HuH-7.5 (cell line): ENCODE data around the gene FHAD1.
"Not testable (repeated sequence)": the region's sequence is repeated elsewhere in the genome, so short reads cannot be mapped to it uniquely, and the experiment has no call there.

Experiments
- DNase-seq: peaks from one replicate; pipeline ENCODE4 v3.0.0; 2011; ENCODE audit warnings: low spot score

Gene FHAD1

DNA sequence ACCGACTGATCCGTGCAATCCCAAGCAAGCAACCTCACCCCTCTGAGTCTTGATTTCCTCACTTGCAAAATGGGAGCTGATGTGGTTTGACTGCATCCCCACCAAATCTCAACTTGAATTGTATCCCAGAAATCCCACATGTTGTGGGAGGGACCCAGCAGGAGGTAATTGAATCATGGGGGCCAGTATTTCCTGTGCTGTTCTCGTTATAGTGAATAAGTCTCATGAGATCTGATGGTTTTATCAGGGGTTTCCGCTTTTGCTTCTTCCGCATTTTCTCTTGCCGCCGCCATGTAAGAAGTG lies 58.4 kb downstream of the FHAD1 start:
- no peak for DNase-seq

DNA sequence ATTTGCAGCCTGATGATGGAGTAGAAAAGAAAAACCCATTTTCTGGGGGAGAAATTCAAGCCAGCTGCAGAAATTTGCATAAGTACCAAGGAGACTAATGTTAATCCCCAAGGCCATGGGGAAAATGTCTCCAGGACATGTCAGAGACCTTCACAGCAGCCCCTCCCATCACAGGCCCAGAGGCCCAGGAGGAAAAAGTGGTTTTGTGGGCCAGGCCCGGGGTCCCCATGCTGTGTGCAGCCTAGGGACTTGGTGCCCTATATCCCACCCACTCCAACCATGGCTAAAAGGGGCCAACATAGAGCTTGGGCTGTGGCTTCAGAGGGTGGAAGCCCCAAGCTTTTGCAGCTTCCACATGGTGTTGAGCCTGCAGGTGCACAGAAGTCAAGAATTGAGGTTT lies 59.3 kb downstream of the FHAD1 start:
- DNase-seq: not testable (repeated sequence)

DNA sequence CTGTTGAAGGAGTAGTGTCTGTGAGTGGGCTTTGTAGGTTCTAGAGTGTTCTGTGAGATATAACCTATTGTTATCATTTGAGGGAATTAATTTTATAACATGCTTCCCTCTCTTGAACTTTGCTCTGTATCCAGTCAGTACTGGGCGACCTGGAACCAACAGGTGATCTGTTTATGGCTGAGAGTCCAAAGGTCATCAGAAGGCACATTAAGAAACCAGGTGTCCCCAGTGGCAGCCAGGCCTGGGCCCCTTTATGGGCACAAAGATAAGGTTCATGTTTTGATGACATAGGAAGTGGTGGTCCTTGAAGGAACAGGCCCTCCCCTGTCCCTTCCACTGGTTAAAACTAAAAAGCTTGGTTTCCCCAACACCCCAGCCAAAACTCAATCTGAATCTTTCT lies 61.1 kb downstream of the FHAD1 start:
- DNase-seq: no peak

DNA sequence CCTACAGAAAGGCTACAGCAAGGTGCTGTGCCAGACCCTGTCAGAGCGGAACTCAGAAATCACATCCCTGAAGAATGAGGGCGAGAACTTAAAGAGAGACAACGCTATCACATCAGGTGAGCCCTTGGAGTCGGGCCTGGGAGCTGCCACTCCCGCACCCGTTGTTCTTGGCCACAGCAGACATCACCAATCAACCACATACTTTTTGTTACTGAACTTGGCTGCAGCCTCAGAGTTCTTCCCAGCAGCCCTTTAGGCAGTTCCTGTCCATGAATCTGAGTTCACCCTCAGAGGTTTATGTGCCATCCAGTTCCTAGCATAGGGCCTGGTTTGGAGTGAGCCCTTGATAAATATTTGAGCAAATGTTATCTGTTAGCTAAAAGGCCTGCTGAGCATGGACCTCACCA lies 61.6 kb downstream of the FHAD1 start:
- DNase-seq: no peak

DNA sequence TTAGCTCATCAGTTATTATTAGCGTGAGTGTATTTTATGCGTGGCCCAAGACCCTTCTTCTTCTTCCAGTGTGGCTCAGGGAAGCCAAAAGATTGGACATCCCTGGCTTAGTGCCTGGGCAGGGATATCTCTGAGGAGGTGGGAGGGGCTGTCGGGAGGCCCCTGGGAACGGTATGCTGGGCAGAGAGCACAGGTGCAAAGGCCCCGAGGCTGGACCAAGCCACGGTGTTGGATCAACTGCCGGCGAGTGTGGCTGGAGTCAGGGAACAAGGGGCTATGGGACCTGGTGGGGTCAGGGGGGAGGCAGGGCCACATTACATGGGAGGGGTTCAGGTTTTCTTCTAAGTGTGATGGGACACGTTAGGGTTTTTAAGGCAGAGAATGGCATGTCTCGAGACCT lies 62.7 kb downstream of the FHAD1 start:
- DNase-seq: no peak

GRCh38 chr1:15310544-15310943 lies 63.5 kb downstream of the FHAD1 start:
- no peak for DNase-seq

DNA sequence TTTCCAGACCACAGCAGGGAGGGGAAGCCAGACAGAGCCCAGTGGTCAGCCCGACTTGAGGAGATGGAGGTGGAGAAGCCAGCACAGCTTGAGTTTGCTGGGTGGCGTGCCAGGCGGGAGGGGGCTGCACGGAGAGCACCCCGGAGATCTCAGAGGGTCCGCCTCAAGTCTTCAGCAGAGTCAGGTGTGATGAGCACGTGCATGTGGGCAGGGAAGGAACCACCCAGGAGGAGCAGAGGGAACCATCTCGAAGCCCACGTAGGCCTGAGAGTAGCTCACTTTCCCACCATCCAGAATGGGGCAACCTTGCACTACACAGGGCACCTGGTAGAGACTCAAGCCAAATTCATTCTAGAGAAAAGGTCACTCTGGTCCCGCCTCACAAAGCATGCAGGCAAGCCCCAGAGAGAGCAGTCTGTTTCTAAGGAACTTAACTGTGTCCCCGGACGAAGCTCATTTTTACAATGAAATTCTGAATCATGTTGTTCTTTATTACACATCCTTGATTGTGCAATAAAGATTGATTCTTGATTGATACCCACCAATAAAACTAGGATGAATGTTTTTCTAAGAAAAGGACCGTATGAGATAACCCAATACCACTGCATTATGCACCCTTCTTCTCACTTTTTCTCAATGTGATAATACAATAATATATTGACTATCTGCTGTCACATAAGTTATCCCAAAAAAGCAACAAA lies 64.2 kb downstream of the FHAD1 start:
- DNase-seq: no peak

- DNase-seq: no peak
Observed at GRCh38 chr1:15311880-15312279, 64.9 kb downstream of the FHAD1 start.

- DNase-seq: no peak
Observed at GRCh38 chr1:15312626-15313411, 65.8 kb downstream of the FHAD1 start.

GRCh38 chr1:15314328-15315281 lies 67.6 kb downstream of the FHAD1 start:
- DNase-seq: no peak

GRCh38 chr1:15315815-15316214 lies 68.8 kb downstream of the FHAD1 start:
- DNase-seq: no peak

GRCh38 chr1:15316510-15316909 lies 69.5 kb downstream of the FHAD1 start:
- no peak for DNase-seq

GRCh38 chr1:15320267-15320666 lies 73.2 kb downstream of the FHAD1 start:
- DNase-seq: no peak

DNA sequence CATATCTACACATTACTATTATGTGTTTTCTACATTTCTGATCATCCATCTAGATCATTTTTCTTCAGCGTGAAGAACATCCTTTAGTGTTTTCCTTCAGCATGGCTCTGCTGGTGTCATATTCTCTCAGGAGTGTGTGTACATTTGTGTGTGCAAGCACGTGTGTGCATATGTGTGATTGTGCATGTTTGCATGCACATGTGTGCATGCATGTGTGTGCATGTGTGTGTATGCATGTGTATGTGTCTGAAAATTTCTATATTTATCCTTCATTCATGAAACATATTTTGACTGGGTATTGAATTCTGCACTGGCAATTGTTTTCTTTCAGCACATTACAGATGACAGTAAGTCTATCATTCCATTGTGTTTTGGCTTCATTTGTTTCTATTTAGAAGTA lies 74.6 kb downstream of the FHAD1 start:
- DNase-seq: no peak

DNA sequence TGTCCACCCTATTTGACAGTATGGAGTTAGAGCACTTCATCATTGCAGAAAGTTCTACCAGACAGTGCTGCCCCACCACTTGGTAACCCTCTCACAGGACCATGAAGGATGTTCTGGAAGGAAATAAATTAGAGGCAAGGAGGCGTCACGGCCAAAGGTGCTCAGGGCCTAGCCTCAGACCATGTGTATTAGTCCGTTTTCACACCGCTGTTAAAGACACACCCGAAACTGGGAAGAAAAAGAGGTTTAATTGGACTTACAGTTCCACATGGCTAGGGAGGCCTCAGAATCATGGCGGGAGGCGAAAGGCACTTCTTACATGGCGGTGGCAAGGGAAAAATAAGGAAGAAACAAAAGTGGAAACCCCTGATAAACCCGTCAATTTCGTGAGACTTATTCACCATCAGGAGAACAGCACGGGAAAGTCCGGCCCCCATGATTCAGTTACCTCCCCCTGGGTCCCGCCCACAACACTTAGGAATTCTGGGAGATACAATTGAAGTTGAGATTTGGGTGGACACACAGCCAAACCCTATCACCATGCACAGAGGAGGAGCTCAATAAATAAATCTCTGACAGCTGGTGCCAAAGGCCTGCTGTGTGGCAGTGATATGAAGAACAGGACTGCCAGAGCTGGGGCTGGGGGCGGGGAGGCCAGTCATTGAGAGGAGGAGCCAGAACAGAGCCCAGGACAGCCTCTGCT lies 75.8 kb downstream of the FHAD1 start:
- DNase-seq: no peak

GRCh38 chr1:15323351-15323988 lies 76.4 kb downstream of the FHAD1 start:
- peak; percentile 43 for DNase-seq

DNA sequence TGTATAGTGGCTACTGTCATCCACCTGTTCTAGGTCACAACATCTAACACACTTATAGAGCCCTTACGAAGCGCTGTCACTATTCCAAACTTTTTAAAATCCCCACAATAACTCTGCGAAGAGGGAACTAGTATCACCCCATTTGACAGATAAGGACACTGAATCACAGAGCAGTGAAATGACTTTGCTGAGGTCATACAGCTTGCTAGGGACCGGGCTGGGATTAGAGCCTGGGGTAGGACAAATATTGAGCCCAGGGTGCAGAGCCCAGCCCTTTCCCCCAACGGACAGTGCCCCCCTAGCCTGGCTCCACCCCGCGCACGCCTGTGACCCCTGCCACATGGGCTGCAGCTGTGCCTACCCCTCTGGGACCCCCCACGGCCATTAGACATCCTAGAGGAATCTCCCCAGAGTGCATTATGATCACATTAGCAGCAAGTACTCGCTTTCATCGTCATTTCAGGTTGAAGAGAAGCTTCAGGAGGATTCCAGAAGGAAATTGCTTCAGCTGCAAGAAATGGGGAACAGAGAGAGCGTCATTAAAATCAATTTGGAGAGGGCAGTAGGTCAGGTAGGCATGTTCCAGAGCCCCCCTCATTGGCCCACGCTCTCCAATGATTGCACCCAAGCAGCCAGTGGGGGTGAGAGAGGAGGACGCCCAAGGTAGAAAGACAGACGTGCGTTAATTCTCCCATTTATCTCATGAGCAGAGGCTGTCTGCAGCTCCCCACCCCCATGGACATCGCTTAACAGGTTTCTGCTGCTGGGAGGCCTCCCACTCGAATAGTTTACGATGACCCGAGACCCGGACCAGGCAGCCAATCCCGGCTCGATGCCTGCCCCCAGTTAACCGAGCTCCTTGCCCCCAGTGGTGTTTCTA lies 77.2 kb downstream of the FHAD1 start:
- no peak for DNase-seq

DNA sequence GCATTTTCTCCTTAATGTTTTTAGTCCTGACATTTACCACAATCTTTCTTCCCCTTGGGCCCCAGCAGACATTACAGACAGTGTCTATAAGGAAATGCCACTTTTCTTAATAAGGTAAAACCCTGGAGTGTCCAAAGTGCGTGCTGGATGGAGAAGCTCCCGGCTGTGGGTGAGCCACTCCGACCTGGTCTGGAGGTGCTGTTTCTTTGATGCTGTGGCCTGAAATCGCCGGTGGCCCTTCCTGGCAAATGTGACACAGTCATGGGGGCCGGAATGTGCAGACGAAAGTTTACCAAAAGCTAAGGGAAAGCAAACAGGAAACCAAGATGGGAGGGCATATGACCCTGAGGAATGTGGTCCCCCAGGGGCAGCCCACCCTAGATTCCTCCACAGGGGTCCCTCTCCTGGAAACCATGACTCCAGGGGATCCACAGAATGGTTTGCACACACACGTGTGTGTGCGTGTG lies 77.9 kb downstream of the FHAD1 start:
- no peak for DNase-seq

DNA sequence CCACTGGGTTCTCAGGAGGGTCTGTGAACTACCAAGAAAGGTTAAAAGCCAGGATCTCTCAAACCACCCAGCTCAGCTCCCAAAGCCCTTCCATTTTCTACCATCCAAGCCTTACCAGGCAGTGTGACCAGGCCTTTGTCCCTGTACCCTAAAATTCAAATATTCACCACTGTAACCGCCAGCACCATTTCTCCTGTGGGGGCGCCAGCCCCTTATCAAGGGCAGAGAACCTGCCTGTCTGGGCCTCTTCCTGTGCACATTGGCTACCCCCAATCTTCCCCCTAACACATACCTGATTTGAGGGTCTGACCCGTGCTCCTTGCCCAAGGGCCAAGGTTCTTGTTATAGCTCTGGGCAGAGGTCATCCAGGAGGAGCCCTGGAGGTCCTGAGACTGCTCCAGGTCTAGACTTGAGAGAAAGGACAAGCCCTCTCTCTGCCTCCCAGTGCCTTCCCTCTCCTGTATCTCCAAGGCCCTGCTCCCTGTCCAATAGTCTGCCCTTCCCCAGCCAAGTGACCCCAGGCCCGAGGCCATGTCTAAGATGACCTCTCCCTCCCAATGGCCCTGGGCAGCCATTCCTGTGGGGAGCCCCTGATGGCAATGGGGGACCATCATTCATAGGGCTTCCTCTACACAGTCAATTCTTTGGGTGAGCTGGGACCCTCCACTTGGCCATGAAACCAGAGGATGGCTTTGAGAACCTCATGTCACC lies 78.5 kb downstream of the FHAD1 start:
- no peak for DNase-seq
